Stimulated activated CD4-positive, alpha-beta T cell treated with anti-CD3 and anti-CD28 coated beads, Interleukin-4, amount 100 ng/mL, for 24 hours (primary cell): ENCODE measurements around the gene MELK.
A peak's percentile ranks its signal among the peaks of the same experiment; 100 is the strongest.
"Not testable (repeated sequence)": the region's sequence is repeated elsewhere in the genome, so short reads cannot be mapped to it uniquely, and the experiment has no call there.

Experiments used
- DNase-seq: peaks from one replicate; pipeline ENCODE4 v3.0.0-alpha.2; 2020

The MELK gene

GRCh38 chr9:36572515-36573418, at the start of gene MELK:
TSS of gene MELK (plus strand) at chr9:36572895. CDS start at chr9:36581682, 8,787 bp downstream.
- DNase-seq = peak; percentile 85

DNA sequence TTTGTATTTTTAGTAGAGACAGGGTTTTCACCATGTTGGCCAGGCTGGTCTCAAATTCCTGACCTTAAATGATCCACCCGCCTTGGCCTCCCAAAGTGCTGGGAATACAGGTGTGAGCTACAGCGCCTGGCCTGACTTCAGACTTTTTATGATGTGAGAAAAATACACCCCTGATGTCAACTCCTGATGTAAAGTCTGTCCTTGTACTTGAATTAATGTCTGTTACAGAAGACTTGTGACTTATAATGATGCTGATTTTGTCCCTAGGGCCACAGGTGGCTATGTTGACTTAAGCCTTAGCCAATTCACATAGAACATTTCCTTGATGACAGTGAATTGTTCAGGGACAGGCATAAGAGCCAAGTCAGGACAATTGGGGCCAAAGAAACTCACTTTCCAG, 42.5 kb upstream of the MELK start:
- DNase-seq = no peak

- DNase-seq = no peak
Measured at GRCh38 chr9:36532353-36532752, 40.3 kb upstream of the MELK start.

GRCh38 chr9:36533726-36534125, 39.0 kb upstream of the MELK start:
- DNase-seq = not testable (repeated sequence)

- no peak for DNase-seq
Measured at GRCh38 chr9:36535107-36535506, 37.6 kb upstream of the MELK start.

DNA sequence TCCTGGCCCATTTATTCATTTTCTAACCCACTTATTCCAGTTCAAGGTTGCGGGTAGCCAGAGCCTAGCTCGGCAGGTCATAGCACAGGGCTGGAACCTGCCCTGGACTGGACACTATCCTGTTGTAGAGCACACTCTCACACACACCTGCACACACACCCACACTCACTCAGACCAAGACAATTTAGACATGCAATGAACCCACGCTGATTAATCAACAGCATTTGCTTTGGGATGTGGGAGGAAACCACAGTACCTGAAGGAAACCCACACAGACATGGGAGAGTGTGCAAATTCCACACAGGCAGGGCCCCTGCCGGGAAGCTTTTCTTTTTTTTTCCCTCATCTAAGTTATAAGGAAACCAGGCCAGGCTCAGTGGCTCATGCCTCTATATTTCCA, 34.8 kb upstream of the MELK start:
- no peak for DNase-seq

- DNase-seq = no peak
Measured at GRCh38 chr9:36542355-36542754, 30.3 kb upstream of the MELK start.

DNA sequence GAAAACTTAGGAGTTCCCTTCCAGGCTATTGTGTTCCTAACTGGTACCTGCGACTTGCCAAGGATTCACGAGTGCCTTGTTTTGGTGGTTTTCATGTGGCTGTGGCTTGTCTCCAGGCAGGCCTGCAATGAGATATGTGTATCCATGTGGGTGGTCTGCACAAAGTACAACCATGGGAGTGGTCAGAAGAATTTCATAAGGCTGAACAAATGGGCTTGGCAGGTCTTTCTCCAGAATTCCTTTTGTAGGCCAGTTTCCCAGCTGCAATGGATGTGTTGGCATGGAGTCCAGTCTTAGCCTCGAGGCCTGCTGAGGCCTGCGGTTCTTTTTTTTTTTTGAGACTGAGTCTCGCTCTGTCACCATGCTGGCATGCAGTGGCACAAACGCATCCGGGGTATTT, 28.8 kb upstream of the MELK start:
- no peak for DNase-seq

DNA sequence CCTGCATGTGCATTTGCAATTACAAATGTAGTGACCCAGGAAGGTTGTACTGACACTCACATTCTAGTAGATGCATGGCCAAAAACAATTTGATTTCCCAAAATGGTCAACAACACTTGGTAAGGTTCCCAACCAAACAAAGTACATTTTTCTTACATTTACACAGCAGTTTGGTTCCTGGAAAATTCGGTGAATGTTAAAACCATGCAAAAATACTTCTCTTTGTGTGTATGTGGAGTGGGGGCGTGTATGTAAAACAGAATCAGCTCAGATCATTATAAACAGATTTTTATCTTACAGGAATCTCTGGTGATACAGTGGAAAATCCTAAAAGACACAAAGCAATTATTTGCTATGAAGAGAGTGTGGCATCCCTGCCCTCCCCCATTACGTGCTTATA, 25.1 kb upstream of the MELK start:
- DNase-seq = no peak

GRCh38 chr9:36548454-36548853, 24.2 kb upstream of the MELK start:
- DNase-seq = no peak

GRCh38 chr9:36550135-36550534, 22.6 kb upstream of the MELK start:
- no peak for DNase-seq

GRCh38 chr9:36550631-36551098, 22.0 kb upstream of the MELK start:
- not testable (repeated sequence) for DNase-seq

DNA sequence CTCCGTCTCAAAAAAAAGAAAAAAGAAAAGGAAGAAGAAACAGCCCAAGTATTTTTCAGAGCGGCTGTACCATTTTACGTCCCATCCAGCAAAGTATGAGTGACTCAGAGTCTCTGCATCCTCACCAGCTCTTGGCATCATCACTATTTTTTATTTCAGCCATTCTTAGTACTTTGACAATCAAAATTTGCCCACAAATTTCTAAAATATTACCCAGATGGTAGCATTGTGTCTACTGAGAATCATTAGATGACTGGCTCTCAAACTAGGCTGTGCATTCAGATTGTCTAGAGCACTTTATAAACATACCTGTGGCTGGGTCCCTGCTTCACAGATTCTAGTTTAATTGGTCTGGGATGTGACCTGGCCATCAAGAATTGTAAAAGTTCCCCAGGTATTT, 21.6 kb upstream of the MELK start:
- no peak for DNase-seq

DNA sequence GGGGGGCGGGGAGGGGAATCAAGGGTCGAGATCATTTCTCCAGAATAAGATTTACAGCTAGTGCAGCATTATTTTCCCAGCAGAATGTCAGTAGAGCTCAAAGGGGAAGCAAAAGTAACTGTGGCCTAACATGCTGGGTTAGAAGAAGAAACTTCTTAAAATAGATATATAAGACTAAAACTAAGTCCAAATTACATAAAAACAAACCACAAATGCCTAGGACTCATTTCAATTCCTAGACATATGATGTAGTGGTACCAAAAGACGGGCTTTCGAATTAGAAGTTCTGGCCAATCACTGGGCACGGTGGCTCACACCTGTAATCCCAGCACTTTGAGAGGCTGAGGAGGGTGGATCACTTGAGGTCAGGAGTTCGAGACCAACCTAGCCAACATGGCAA, 20.8 kb upstream of the MELK start:
- no peak for DNase-seq

- no peak for DNase-seq
Measured at GRCh38 chr9:36559036-36559695, 13.5 kb upstream of the MELK start.

GRCh38 chr9:36560771-36561170, 11.9 kb upstream of the MELK start:
- DNase-seq = no peak

DNA sequence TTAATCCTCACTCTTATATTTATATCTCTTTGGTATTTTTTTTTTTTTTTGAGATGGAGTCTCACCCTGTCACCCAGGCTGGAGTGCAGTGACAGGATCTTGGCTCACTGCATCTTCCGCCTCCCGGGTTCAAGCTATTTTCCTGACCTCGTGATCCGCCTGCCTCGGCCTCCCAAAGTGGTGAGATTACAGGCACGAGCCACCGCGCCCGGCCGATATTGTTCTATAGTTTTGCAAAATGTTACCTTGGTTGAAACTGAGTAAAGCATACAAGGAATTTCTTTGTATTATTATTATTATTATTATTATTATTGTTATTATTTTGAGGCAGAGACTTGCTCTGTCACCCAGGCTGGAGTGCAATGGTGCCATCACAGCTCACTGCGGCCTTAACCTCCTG, 9.9 kb upstream of the MELK start:
- not testable (repeated sequence) for DNase-seq

- DNase-seq = no peak
Measured at GRCh38 chr9:36566813-36567221, 5.9 kb upstream of the MELK start.

DNA sequence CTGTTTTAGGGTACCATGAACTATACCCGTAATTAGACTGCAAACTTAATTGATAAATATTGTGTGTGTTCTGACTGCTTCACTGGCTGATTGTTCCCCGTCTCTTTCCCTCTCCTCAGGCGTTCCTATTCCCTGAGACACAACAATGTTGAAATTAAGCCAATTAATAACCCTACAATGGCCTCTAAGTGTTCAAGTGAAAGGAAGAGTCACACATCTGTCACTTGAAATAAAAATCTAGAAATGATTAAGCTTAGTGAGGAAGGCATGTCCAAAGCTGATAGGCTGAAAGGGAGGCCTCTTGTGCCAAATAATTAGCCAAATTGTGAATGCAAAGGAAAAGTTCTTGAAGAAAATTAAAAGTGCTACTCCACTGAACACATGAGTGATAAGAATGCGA, 4.0 kb upstream of the MELK start:
- DNase-seq = not testable (repeated sequence)

GRCh38 chr9:36571333-36571732, 1.4 kb upstream of the MELK start:
- no peak for DNase-seq

GRCh38 chr9:36574045-36574444, 1.4 kb downstream of the MELK start:
- not testable (repeated sequence) for DNase-seq

- no peak for DNase-seq
Measured at GRCh38 chr9:36575411-36575882, 2.8 kb downstream of the MELK start.

DNA sequence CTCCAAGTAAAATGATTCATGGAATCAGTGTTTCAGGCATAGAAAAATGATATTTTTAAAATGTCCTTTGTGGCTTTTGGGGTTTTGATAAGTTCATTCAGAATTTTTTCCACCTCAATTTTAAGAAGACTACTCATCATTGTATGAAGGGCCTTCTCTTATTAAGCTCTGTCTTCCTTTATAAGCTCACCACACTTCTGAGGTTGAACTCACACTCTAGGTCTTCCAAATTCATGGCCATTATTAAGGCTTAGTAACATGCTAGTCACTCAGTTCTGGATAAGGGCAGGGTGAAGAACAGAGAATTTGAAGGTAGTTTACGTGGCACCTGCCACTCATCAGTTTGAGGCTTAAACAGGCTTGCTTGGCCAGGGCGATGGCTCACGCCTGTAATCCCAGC, 4.2 kb downstream of the MELK start:
- DNase-seq = no peak
